H1 (cell line): ENCODE measurements around the gene ARFGEF3. TPM values are rescaled to one million over a fixed set of nuclear protein-coding genes. Genes with fewer than 3 reads are reported as not detected.

Experiments
- CTCF ChIA-PET: fragments of 300-600 bp; sonication (Branson Sonifier 250); formaldehyde crosslinking; loops from one replicate; lab custom pipeline; 2021; ENCODE audit not compliant: partially characterized antibody; lab: Charles Lee
- POLR2A ChIA-PET: fragments of 300-600 bp; sonication (Branson Sonifier 250); formaldehyde crosslinking; loops from one replicate; lab custom pipeline; 2021; ENCODE audit warnings: inconsistent platforms; ENCODE audit not compliant: partially characterized antibody; lab: Charles Lee
- DNase-seq, 2 experiments: peaks; one replicate each; pipeline versions ENCODE4 v3.0.0 to v3.0.0-alpha.2; 2010 to 2022; ENCODE audit warnings: low spot score in 2 of 2, low read depth in 1 of 2, mixed read lengths in 1 of 2
- FAIRE-seq: peaks from 2 replicates; lab custom pipeline; 2011; peaks lifted over from hg19 to GRCh38; lab: Jason Lieb, UNC
- H2AFZ ChIP-seq: 2 replicates; pipeline ENCODE4 v1.8.1; 2012; ENCODE audit warnings: low read length, inconsistent platforms
- H2AK5ac ChIP-seq: 2 replicates; pipeline ENCODE4 v1.6.1; 2013; ENCODE audit warnings: low read depth, low read length
- H2BK120ac ChIP-seq: replicated peaks from 2 replicates; pipeline ENCODE3; 2013; ENCODE audit warnings: low read depth, low read length, inconsistent platforms
- H2BK12ac ChIP-seq: 2 replicates; pipeline ENCODE4 v1.6.1; 2013; ENCODE audit warnings: low read depth, low read length
- H2BK15ac ChIP-seq: 2 replicates; pipeline ENCODE4 v1.6.1; 2013; ENCODE audit warnings: low read length
- H2BK20ac ChIP-seq: 2 replicates; pipeline ENCODE4 v1.6.1; 2013; ENCODE audit warnings: low read length
- H2BK5ac ChIP-seq: 2 replicates; pipeline ENCODE4 v1.6.1; 2013; ENCODE audit warnings: low read depth, low read length
- H3K14ac ChIP-seq: 2 replicates; pipeline ENCODE4 v1.6.1; 2013; ENCODE audit warnings: inconsistent platforms; ENCODE audit not compliant: insufficient read length
- H3K18ac ChIP-seq: 2 replicates; pipeline ENCODE4 v1.6.1; 2013; ENCODE audit warnings: low read length; ENCODE audit errors: extremely low read depth
- H3K23ac ChIP-seq: 2 replicates; pipeline ENCODE4 v1.6.1; 2013; ENCODE audit warnings: inconsistent platforms; ENCODE audit not compliant: insufficient read length
- H3K23me2 ChIP-seq: 2 replicates; pipeline ENCODE4 v1.6.1; 2013; ENCODE audit warnings: low read depth, low read length
- H3K27ac ChIP-seq: 2 replicates; pipeline ENCODE4 v1.6.1; 2011; ENCODE audit warnings: low read depth, low read length, inconsistent platforms
- H3K27me3 ChIP-seq, 4 experiments: replicated peaks in 1 of 4; 1 replicate in 1 of 4; 2 replicates in 3 of 4; pipeline versions ENCODE4 v1.6.1 to v1.8.1; 2011 to 2013; ENCODE audit warnings: low read length in 3 of 4, mild to moderate bottlenecking in 3 of 4, inconsistent platforms in 2 of 4, mixed read lengths in 2 of 4, moderate library complexity in 1 of 4; ENCODE audit not compliant: control insufficient read depth in 3 of 4, insufficient read depth in 3 of 4; ENCODE audit errors: extremely low read depth in 1 of 4
- H3K36me3 ChIP-seq, 4 experiments: 2 replicates each; pipeline versions ENCODE4 v1.6.1 to v1.8.1; 2011 to 2013; ENCODE audit warnings: mild to moderate bottlenecking in 4 of 4, low read length in 3 of 4, moderate library complexity in 2 of 4, control low read depth in 1 of 4, inconsistent platforms in 1 of 4; ENCODE audit not compliant: insufficient read depth in 4 of 4, control insufficient read depth in 2 of 4
- H3K4ac ChIP-seq: replicated peaks from 2 replicates; pipeline ENCODE3; 2013; ENCODE audit warnings: low read length, low read depth, mixed read lengths, inconsistent platforms; ENCODE audit not compliant: insufficient read length
- H3K4me1 ChIP-seq, 4 experiments: replicated peaks in 1 of 4; 1 replicate in 1 of 4; 2 replicates in 3 of 4; pipeline versions ENCODE4 v1.6.1 to v1.8.1; 2011 to 2013; ENCODE audit warnings: low read length in 3 of 4, inconsistent platforms in 2 of 4, mixed read lengths in 1 of 4; ENCODE audit not compliant: insufficient read depth in 4 of 4, control insufficient read depth in 3 of 4
- H3K4me2 ChIP-seq, 2 experiments: 2 replicates each; pipeline versions ENCODE4 v1.6.1 to v1.8.1; 2011 to 2013; ENCODE audit warnings: low read depth in 2 of 2, low read length in 2 of 2, control low read depth in 1 of 2, inconsistent platforms in 1 of 2, mild to moderate bottlenecking in 1 of 2; ENCODE audit not compliant: insufficient read depth in 1 of 2
- H3K4me3 ChIP-seq, 4 experiments: fragments of 200-600, 300-600 bp in 1 of 4; sonication (generic), shearing (Covaris generic), sonication (Bioruptor Twin) in 1 of 4; 2 replicates each; pipeline versions ENCODE4 v1.5.1 to v1.8.1; 2011 to 2016; ENCODE audit warnings: low read length in 4 of 4, low read depth in 3 of 4, control low read depth in 2 of 4, inconsistent platforms in 2 of 4, mild to moderate bottlenecking in 2 of 4, mixed read lengths in 1 of 4, moderate library complexity in 1 of 4; ENCODE audit not compliant: insufficient read depth in 2 of 4; ENCODE audit errors: extremely low read depth in 1 of 4
- H3K56ac ChIP-seq: replicated peaks from 2 replicates; pipeline ENCODE3; 2013; ENCODE audit warnings: low read depth, mild to moderate bottlenecking, mixed read lengths, low read length, inconsistent platforms; ENCODE audit not compliant: insufficient read length
- H3K79me1 ChIP-seq: 2 replicates; pipeline ENCODE4 v1.6.1; 2013; ENCODE audit warnings: low read depth, low read length, control low read depth
- H3K79me2 ChIP-seq, 2 experiments: 2 replicates each; pipeline versions ENCODE4 v1.6.1 to v1.8.1; 2012 to 2013; ENCODE audit warnings: low read length in 2 of 2, mild to moderate bottlenecking in 2 of 2, inconsistent platforms in 1 of 2; ENCODE audit not compliant: insufficient read depth in 2 of 2, control insufficient read depth in 1 of 2
- H3K9ac ChIP-seq, 4 experiments: replicated peaks in 1 of 4; 1 replicate in 1 of 4; 2 replicates in 3 of 4; pipeline versions ENCODE4 v1.6.1 to v1.8.1; 2011 to 2013; ENCODE audit warnings: low read depth in 3 of 4, low read length in 3 of 4, control low read depth in 2 of 4, mild to moderate bottlenecking in 2 of 4, moderate library complexity in 2 of 4, inconsistent platforms in 1 of 4; ENCODE audit errors: extremely low read depth in 1 of 4
- H3K9me3 ChIP-seq, 2 experiments: 2 replicates each; pipeline versions ENCODE4 v1.6.1 to v1.8.1; 2012 to 2013; ENCODE audit warnings: mild to moderate bottlenecking in 2 of 2, moderate library complexity in 2 of 2, control low read depth in 1 of 2, inconsistent platforms in 1 of 2, low read depth in 1 of 2, low read length in 1 of 2, mixed read lengths in 1 of 2; ENCODE audit not compliant: insufficient read depth in 2 of 2
- H4K20me1 ChIP-seq, 2 experiments: replicated peaks in 1 of 2; 2 replicates each; pipeline versions ENCODE3 to v1.8.1; 2011 to 2013; ENCODE audit warnings: inconsistent platforms in 2 of 2, low read length in 2 of 2, mild to moderate bottlenecking in 1 of 2; ENCODE audit not compliant: insufficient read depth in 2 of 2, control insufficient read depth in 1 of 2
- H4K5ac ChIP-seq: 2 replicates; pipeline ENCODE4 v1.6.1; 2013; ENCODE audit warnings: low read length, low read depth, mixed read lengths, inconsistent platforms; ENCODE audit not compliant: insufficient read length
- H4K8ac ChIP-seq: 2 replicates; pipeline ENCODE4 v1.8.0; 2013; ENCODE audit warnings: mild to moderate bottlenecking, moderate library complexity, low read length, inconsistent platforms; ENCODE audit not compliant: insufficient read depth; ENCODE audit errors: extremely low read depth
- H4K91ac ChIP-seq: replicated peaks from 2 replicates; pipeline ENCODE3; 2013; ENCODE audit warnings: low read length, mixed read lengths, inconsistent platforms; ENCODE audit not compliant: insufficient read length
- CBX5 ChIP-seq: fragments of 300-800, 300-1000 bp; sonication (generic); IDR thresholded peaks from 2 replicates; pipeline ENCODE4 v1.7.1; 2016; ENCODE audit warnings: antibody characterized with exemption, low read length, low read depth
- GABPA ChIP-seq: IDR thresholded peaks from 2 replicates; pipeline ENCODE4 v1.6.1; 2011; ENCODE audit warnings: mild to moderate bottlenecking, low read length, moderate library complexity, borderline replicate concordance; ENCODE audit not compliant: insufficient read depth
- PHF8 ChIP-seq: fragments of 200-600 bp; sonication (generic); conservative IDR thresholded peaks from 2 replicates; pipeline ENCODE4 v1.7.1; 2012; ENCODE audit warnings: low read depth, mild to moderate bottlenecking, inconsistent platforms, low read length, moderate library complexity
- WGBS, 2 experiments: shearing (Covaris generic) in 1 of 2; methylation state at CpG; one replicate each; pipeline versions ENCODE4 v1.1.6 to v1.1.7; 2013 to 2015; ENCODE audit warnings: low lambda C conversion rate in 2 of 2, mixed read lengths in 2 of 2, inconsistent platforms in 1 of 2, low coverage in 1 of 2, missing lambda C conversion rate in 1 of 2; ENCODE audit not compliant: insufficient replicate concordance in 2 of 2, insufficient coverage in 1 of 2, insufficient read length in 1 of 2; ENCODE audit errors: extremely low coverage in 1 of 2, missing lambda C conversion rate in 1 of 2; 5-methylcytosine and 5-hydroxymethylcytosine counted together
- polyA plus RNA-seq, 7 experiments: library from polyadenylated mRNA; depleted of rRNA in 3 of 7; stranded (reverse) in 5 of 7; unstranded in 2 of 7; fragments of >200 nt in 5 of 7; fragments of 200-250 nt in 2 of 7; gene quantifications; 1 replicate in 5 of 7; 2 replicates in 1 of 7; 4 replicates in 1 of 7; pipeline versions ENCODE4 v1.2.1 to v1.2.3, GENCODE V29; 2011 to 2013; ENCODE audit warnings: missing spikeins in 2 of 7, mixed read lengths in 2 of 7
- small RNA-seq: library from polyadenylated mRNA; stranded (forward); fragments of <200 nt; extraction: miRNeasy Mini kit (QIAGEN cat#:217004); gene quantifications from one replicate; pipeline ENCODE3, GENCODE V24; 2013; ENCODE audit not compliant: insufficient read depth
- total RNA-seq: library from RNA; stranded (reverse); fragmentation: NEBNext Ultra II Directional; extraction: Animal tissue kit (Norgen Biotek cat#: 25700); gene quantifications from 2 replicates; pipeline ENCODE4 v1.2.1, GENCODE V29; 2021

The ARFGEF3 gene
- total and polyA plus RNA-seq, 2 of the 8 experiments (the other 6 are each of a cell fraction or from before 2014, with no cell fraction given), result 5.8 to 23.2 TPM

- H3K23ac ChIP-seq, result no peak overlapping the region
- H3K4ac ChIP-seq, result no peak overlapping the region
- H3K79me2 ChIP-seq, result no peaks in the 10 kb centered on the region
- H2AK5ac ChIP-seq, result no peak overlapping the region
- no peaks in the 10 kb centered on the region for H3K27me3 ChIP-seq
- no peak overlapping the region for H3K9ac ChIP-seq
- H2BK15ac ChIP-seq, result no peak overlapping the region
- no peaks in the 10 kb centered on the region for H3K9me3 ChIP-seq
- no peak overlapping the region for H2BK5ac ChIP-seq
- H3K4me3 ChIP-seq, result no peak overlapping the region
- H2AFZ ChIP-seq, result no peak overlapping the region
- H3K4me1 ChIP-seq, result peaks cover 0 to 4% (median 1%) of the 10 kb centered on the region in 4 experiments; a peak in 3 of 7 replicates
- H2BK12ac ChIP-seq, result no peak overlapping the region
- ChIA-PET CTCF (interaction anchor here (0.9 kb wide), 1 partner anchor 17 kb away, joined by 3 read pairs; no protein-coding TSS in a partner anchor), POLR2A (no interaction called here)
- no peaks in the 10 kb centered on the region for H3K79me1 ChIP-seq
- no peak overlapping the region for H4K91ac ChIP-seq
- no peaks in the 10 kb centered on the region for H3K36me3 ChIP-seq
- H2BK120ac ChIP-seq, result no peak overlapping the region
- no peak overlapping the region for H2BK20ac ChIP-seq
- no peak overlapping the region for H4K5ac ChIP-seq
- TF ChIP-seq PHF8, result no peak
- no peak for TF ChIP-seq GABPA
- TF ChIP-seq CBX5, result no peak
- H3K27ac ChIP-seq, result no peak overlapping the region
- no peak overlapping the region for H3K14ac ChIP-seq
- H4K20me1 ChIP-seq, result no peaks in the 10 kb centered on the region
- FAIRE-seq, result no peak
- no peak overlapping the region for H3K18ac ChIP-seq
- H3K4me2 ChIP-seq, result no peak overlapping the region
- H4K8ac ChIP-seq, result no peak overlapping the region
- WGBS, 2 experiments, result 92% methylated on average over 5 of the region's 5 CpGs; no CpG with 5 or more reads in 1 of the 2 experiments
- no peaks in the 10 kb centered on the region for H3K23me2 ChIP-seq
- no peak overlapping the region for H3K56ac ChIP-seq
- no peak for DNase-seq
These were observed 227.8 kb downstream of the ARFGEF3 start for GRCh38 chr6:138389551-138389950.

Small RNA genes within 50 kb of the gene (small RNA-seq; reads per million reads assigned to genes)
- not detected for gene AL031003.1

Other genes with a start within 250 kb of the ARFGEF3 start
- 26.7 and 26.8 TPM in 2 replicates for gene PERP, start 54.5 kb upstream of the ARFGEF3 start, total RNA-seq
- 21.0 and 21.4 TPM in 2 replicates for gene PERP, start 54.5 kb upstream of the ARFGEF3 start, polyA plus RNA-seq (2011; rRNA removed)
- gene PBOV1, start 56.6 kb downstream of the ARFGEF3 start, total RNA-seq, result not detected in 2 replicates
- not detected in 2 replicates for gene PBOV1, start 56.6 kb downstream of the ARFGEF3 start, polyA plus RNA-seq (2011; rRNA removed)
- gene SMIM28, start 216.0 kb downstream of the ARFGEF3 start, total RNA-seq, result not detected in 2 replicates
- gene SMIM28, start 216.0 kb downstream of the ARFGEF3 start, polyA plus RNA-seq (2011; rRNA removed), result not detected in 2 replicates
- gene HEBP2, start 242.3 kb downstream of the ARFGEF3 start, total RNA-seq, result 37.9 and 42.8 TPM in 2 replicates
- 6.5 and 12.0 TPM in 2 replicates for gene HEBP2, start 242.3 kb downstream of the ARFGEF3 start, polyA plus RNA-seq (2011; rRNA removed)